Thyroid gland (tissue), 4 donors: ENCODE results near the gene CXCL12. TPM values are rescaled to one million over a fixed set of nuclear protein-coding genes. Genes with fewer than 3 reads are reported as not detected.

Source experiments
- DNase-seq, 2 donors: peaks; one replicate each; pipeline ENCODE4 v3.0.0-alpha.2; 2019
- H3K27ac ChIP-seq, 3 donors: fragments of 200-600 bp; sonication (generic); 1 replicate in 2 of 3; 2 replicates in 1 of 3; pipeline ENCODE4 v1.5.1; 2016 to 2019; ENCODE audit warnings: mild to moderate bottlenecking in 1 of 3, moderate library complexity in 1 of 3
- H3K27me3 ChIP-seq: fragments of 200-600 bp; sonication (generic); one replicate; pipeline ENCODE4 v1.5.1; 2019
- H3K36me3 ChIP-seq, 2 donors: fragments of 200-600 bp; sonication (generic); one replicate each; pipeline ENCODE4 v1.5.1; 2016 to 2019
- H3K4me1 ChIP-seq, 2 donors: fragments of 200-600 bp; sonication (generic); one replicate each; pipeline ENCODE4 v1.5.1; 2017 to 2019
- H3K4me3 ChIP-seq, 3 donors: fragments of 200-600 bp; sonication (generic); replicated peaks in 1 of 3; 1 replicate in 2 of 3; 2 replicates in 1 of 3; pipeline ENCODE4 v1.5.1; 2016; ENCODE audit warnings: mild to moderate bottlenecking in 1 of 3
- H3K9me3 ChIP-seq: fragments of 200-600 bp; sonication (generic); one replicate; pipeline ENCODE4 v1.5.1; 2017
- CTCF ChIP-seq, 6 experiments: fragments of 200-600 bp in 3 of 6; fragments of 450-650 bp in 3 of 6; sonication (generic) in 3 of 6; IDR thresholded peaks; one replicate each; pipeline ENCODE4 v1.5.1; 2016 to 2019; ENCODE audit warnings: antibody characterized with exemption in 6 of 6, mild to moderate bottlenecking in 2 of 6, inconsistent platforms in 1 of 6, moderate library complexity in 1 of 6
- POLR2A ChIP-seq, 2 donors: fragments of 450-650 bp; IDR thresholded peaks; one replicate each; pipeline ENCODE4 v1.6.1; 2017; ENCODE audit warnings: antibody characterized with exemption in 2 of 2, mild to moderate bottlenecking in 2 of 2, moderate library complexity in 1 of 2
- WGBS, 2 donors: methylation state at CpG; one replicate each; pipeline ENCODE4 v1.1.5; 2017; 5-methylcytosine and 5-hydroxymethylcytosine counted together
- intact Hi-C: fragments of 100-400 bp; cut with DNase I; formaldehyde crosslinking; loops from one replicate; pipeline ENCODE4 v1.15.1; 2023
- total RNA-seq, 4 donors: library from RNA; depleted of rRNA; stranded (reverse); fragments of >200 nt; gene quantifications; one replicate each; pipeline ENCODE4 v1.2.3, GENCODE V29; 2016

CXCL12 gene
- total RNA-seq, 4 donors from 2014 or later: 32.4 to 88.0 (median 47.6) TPM

GRCh38 chr10:44399659-44400451 lies 15.0 kb upstream of the CXCL12 start:
- WGBS, 2 donors: 73 to 81% methylated on average over 6 of the region's 6 CpGs
- intact Hi-C loops: loop anchor here (10.0 kb wide), 1 partner anchor 455 kb away; no protein-coding TSS in a partner anchor
- TF ChIP-seq CTCF (IDR thresholded peaks at IDR 0.05): no peak
- TF ChIP-seq POLR2A (IDR thresholded peaks at IDR 0.05): no peak
- Histone ChIP-seq H3K4me1 (peaks cover 0 to 10% of the 10 kb centered on the region in 2 donors), H3K27me3 (no peaks in the 10 kb centered on the region), H3K36me3 (no peaks in the 10 kb centered on the region), H3K4me3 (no peak overlapping the region), H3K27ac (no peak overlapping the region), H3K9me3 (no peaks in the 10 kb centered on the region)
- no peak for DNase-seq

GRCh38 chr10:44398747-44399658 lies 14.1 kb upstream of the CXCL12 start:
- TF ChIP-seq POLR2A (IDR thresholded peaks at IDR 0.05) (no peak), CTCF (IDR thresholded peaks at IDR 0.05) (no peak)
- WGBS, 2 donors: 82 to 87% methylated on average over 15 of the region's 15 CpGs
- no peak overlapping the region for H3K4me3 ChIP-seq

GRCh38 chr10:44398271-44398670 lies 13.4 kb upstream of the CXCL12 start:
- no peaks in the 10 kb centered on the region for H3K9me3 ChIP-seq
- no peak overlapping the region for H3K4me3 ChIP-seq
- H3K36me3 ChIP-seq: no peaks in the 10 kb centered on the region
- no peak for TF ChIP-seq POLR2A (IDR thresholded peaks at IDR 0.05)
- TF ChIP-seq CTCF (IDR thresholded peaks at IDR 0.05): no peak
- no peak overlapping the region for H3K27ac ChIP-seq
- H3K27me3 ChIP-seq: no peaks in the 10 kb centered on the region
- intact Hi-C loops: loop anchor here (10.0 kb wide), 1 partner anchor 457 kb away; no protein-coding TSS in a partner anchor
- DNase-seq: no peak
- H3K4me1 ChIP-seq: peaks cover 0 to 10% of the 10 kb centered on the region in 2 donors
- 78 to 82% methylated on average over 7 of the region's 7 CpGs for WGBS, 2 donors

More at GRCh38 chr10:44398747-44399658, 14.1 kb upstream of the CXCL12 start:
- intact Hi-C loops: loop anchor here (10.0 kb wide), 1 partner anchor 456 kb away; no protein-coding TSS in a partner anchor
- H3K27ac ChIP-seq: no peak overlapping the region
- DNase-seq: no peak
- H3K4me1 ChIP-seq: peaks cover 0 to 10% of the 10 kb centered on the region in 2 donors
- H3K36me3 ChIP-seq: no peaks in the 10 kb centered on the region
- no peaks in the 10 kb centered on the region for H3K9me3 ChIP-seq
- H3K27me3 ChIP-seq: no peaks in the 10 kb centered on the region

- H3K27me3 ChIP-seq: no peaks in the 10 kb centered on the region
- no peak overlapping the region for H3K4me3 ChIP-seq
- H3K9me3 ChIP-seq: no peaks in the 10 kb centered on the region
- TF ChIP-seq POLR2A (IDR thresholded peaks at IDR 0.05) (no peak), CTCF (IDR thresholded peaks at IDR 0.05) (no peak)
- WGBS, 2 donors: 89 to 91% methylated on average over 3 to 6 of the region's 6 CpGs
- no peak overlapping the region for H3K27ac ChIP-seq
- no peaks in the 10 kb centered on the region for H3K36me3 ChIP-seq
- H3K4me1 ChIP-seq: peaks cover 0 to 10% of the 10 kb centered on the region in 2 donors
- intact Hi-C loops: loop anchor here (10.0 kb wide), 1 partner anchor 457 kb away; no protein-coding TSS in a partner anchor
- no peak for DNase-seq
Observed at GRCh38 chr10:44397476-44398225, 12.8 kb upstream of the CXCL12 start.
